ENCODE data around the gene NTM.

Gene NTM

DNA sequence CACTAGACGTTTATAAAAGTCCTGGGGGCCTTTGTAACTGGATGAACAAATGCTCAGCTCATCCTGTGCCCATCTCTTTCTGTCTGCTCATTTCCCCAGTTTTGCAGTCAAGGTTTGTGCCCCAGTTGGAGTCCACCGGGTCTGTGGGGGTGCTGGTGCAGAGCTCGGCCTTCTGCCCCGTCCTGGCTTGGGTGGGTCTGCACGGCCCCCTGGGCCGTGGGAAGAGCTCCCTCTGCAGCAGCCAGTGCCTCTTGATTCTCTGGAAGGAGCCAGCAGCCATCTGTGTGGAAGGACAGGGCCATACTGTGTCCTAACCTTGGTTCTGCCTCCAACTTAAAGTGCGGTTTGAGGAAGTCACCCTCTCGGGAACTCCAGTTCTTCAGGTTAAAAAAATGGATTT lies 140.2 kb downstream of the NTM start:
- no peak for DNase-seq

DNA sequence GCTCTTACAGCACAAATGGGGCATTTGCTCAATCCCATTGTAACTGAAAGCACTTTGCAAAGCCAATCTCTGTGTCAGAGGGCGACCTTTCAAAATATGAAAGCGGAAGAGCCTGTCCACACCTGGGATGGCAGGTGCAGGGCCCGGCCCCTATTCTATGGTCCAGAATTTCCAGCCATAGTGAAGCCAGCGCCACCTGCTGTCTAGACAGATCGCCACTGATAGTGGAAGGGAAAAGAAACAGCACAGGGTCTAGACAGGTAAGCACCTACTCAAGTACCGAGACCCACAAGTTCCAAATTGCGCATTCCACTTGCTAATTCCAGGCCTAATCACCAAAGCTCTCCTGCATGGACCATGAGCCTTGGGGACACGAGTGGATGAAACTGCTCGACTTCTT lies 141.4 kb downstream of the NTM start:
- DNase-seq = no peak

DNA sequence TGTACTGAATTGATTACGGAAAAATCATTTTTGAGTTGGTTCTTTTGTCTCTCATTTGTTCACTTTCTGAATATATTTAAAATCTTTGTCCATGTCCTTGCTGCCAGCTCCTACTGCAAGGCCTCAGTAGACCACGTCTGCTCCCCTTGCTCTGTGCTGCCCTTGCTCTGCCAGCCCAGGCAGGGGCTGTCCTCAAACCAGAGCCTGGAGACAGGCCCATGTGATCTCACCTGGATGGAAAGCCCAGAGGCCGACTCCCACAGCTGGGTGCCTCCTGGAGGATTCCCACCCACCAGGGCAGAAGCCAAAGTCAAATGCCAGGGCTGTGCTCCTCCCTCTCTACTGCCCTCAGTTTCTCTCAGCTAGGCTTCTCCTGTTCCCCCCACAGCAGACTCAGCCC lies 141.8 kb downstream of the NTM start:
- no peak for DNase-seq

DNA sequence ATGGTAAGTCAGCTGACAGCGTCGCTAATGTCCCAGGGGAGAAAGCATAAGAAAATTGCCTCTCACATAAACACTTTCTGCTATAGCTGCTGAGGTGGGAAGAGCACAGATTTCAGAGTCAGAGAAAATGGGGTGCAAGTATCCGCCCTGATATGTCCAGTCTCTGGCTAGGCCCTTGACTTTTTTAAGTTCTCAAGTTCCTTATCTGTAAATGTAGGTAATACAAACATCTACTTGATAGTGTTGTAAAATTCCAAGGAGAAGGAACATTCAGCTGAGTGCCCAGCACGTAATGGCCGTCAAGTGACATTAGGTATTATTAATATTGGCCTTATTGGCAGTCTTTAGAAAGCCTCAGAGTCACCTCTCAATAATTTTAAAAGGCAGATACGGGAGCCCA lies 143.6 kb downstream of the NTM start:
- DNase-seq = no peak

DNA sequence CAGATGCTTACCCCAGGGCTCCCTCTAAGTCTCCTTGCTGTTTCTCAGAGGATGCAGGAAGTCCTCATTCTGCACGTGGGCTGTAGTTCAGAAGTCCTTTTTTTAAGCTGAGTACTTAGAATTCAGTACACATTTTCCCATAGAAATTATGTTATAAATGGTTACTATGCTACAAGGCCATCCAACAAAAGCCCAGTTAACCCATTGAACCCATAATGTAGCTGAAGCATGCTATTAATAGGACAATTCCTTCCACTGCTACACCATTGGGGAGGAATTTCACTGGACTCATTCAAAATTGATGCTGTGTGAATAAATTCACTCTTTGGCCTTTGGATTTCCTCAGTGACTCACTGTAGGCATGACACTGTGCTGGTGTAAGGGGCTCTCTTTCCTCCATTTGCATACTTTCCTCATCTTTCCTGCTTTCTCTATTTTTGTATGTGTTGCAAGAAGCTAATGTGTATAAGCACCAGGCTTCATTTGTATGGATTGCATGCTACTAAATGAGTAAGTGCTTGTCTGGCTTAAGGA lies 148.0 kb downstream of the NTM start:
- no peak for DNase-seq

DNA sequence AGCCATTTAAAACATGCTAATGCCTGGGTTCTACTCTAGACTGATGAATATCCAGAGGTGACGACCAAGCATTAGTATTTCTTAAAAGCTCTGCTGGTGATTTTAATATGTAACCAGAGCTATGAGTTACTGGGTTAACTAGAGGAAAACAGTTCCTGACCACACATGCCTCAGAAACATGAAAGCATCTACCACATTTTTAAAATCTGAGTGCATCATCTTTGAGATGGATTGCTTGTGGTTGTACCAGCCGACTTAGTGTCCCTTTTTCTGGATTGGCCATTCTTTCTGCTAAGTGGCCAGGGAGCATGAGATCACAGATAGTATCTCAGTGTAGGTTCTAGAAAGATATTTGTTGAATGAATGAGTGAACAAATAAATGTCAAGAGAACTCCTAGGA lies 152.4 kb downstream of the NTM start:
- no peak for DNase-seq

DNA sequence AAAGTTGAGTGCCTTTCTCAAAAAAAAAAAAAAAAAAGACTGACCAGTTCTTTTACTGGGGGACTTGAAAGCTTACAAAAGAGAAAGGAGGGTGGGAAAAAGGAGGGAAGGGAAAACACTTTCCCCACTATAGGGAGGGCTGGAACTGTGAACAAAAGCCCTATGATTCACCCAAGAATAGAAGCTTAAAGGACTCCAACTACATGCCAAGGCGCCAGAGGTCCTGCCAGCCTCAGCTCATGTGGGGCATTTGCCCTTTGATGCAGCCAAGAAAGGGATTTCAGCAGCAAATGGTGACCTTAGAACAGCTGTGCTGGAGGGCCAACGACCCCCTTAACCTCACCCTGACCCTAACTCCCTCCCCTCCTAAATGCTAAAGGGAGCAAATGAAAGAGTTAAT lies 160.0 kb downstream of the NTM start:
- DNase-seq = no peak

DNA sequence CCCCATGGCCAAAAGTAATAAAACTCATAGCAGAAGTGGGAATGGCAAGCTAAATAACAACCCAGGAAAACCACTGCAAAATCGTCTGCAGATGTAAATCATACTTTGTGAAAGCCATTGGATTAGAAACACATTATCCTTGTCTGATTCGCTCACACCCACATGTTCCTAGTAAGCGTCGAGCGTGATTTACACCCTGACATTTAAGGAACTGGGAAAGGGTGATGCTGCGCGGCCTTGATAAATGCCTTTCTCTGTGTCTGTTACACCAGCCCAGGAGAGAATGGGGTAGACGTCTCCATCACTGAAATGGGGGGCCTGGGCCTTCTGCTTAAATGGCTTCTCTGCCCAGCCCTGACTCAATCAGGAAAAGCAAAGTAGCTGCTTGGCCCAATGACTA lies 162.7 kb downstream of the NTM start:
- DNase-seq = no peak

DNA sequence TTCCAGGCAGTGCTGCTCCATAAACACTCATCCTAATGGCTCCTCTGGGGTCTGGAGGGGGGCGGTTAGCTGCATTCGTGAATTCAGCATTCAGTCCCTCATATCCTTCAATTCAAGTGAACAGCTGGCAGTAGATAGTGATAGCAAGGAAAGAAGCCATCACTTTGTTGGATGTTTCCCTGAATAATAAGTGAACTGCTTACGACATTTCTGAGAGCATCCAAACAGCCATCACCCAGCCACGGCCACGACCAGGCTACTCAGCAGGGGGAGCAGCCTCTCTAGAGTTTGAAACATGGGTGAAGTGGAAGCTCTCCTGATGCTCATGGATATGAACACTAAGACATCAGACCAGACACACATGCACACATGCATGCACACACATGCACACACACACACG lies 163.6 kb downstream of the NTM start:
- DNase-seq = no peak

DNA sequence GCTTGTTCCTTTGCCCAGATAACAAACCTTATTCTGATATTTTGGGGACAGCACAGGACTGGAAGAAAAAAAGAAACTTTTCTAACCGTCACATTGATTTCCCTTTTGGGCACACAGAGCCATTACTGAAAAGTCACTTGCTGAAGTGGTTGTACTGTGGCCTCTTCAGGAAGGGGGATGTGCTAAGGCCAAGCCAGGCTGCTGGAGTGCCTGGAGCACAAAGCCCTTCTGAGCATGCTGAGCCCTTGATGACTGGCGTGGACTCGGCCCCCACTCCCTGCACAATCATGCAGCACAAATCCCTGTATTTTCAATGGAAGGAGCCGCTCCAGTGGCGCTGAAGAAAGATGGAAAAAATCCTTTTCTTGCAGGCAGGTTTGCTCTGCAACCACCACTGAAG lies 164.2 kb downstream of the NTM start:
- DNase-seq = no peak

DNA sequence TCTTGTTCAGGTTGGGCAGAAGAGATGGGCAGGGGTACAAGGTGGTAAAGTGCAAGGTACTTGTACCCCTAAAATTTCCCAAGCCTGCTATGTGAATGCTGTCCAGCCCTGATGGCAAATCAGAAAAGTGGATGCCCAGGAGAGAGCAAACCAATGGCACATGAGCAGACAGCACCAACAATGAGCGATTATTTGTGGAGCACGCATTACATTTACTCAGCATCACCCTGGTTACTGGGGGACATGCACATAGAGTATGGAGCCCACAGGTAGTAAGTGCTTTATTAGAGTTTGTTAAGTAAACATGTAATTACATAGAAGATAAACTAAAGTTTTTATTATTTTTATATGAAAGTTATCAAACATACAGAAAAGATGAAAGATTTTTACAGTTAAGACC lies 165.7 kb downstream of the NTM start:
- no peak for DNase-seq

DNA sequence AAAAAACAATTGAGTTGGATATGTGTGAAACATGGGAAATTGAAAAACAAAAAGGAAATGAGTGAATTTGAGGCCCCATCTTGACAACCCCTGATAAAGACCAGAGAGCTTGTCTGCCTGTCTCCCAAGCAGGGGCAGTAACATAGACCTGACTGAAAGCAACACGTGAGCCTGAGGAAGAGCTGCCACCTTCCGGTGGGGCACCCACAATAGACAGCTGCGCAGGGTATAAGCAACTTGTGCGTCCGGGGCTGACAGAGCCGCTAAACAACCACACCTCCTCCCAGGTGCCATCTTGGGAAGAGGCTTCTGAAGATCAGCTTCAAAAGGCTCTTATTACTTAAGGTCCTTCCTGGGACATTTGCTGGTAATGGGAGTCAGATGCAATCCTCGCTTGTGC lies 166.8 kb downstream of the NTM start:
- no peak for DNase-seq

DNA sequence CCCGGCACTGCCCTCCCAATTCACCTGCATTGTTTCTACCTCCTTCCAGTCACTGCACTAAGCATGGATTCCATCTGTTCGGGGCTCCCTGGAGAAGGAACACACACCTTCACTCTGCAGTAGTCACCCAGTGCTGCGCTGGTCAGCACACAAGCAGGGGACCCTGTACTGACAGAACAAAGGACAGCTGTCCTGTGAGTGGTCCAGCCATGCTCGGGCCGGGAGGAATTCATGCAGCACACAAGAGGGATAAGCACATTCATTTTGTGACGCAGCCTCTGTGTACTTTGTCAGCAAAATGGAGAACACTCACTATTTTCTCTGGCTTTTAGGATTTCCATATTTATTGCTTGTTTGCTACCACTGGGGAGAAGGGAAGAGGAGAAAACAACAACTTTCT lies 167.3 kb downstream of the NTM start:
- no peak for DNase-seq

DNA sequence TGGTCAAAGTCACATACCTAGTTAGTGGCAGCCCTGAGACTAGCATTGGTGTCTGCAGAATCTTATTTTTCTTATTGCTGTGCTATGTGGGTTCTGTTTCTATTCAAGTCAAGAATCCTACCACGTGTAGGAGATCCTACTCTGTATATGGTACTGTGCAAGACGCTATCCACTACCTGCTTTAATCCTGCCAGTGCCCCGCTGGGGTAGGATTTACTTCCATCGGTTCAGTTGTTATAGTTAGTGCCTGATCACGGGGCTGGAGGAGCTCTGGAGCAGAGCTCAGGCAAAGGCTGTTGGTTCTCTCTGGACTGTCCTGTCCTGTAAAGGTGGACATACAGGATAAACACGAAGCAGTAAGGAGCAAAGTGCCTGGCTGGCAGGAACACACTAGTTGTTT lies 167.9 kb downstream of the NTM start:
- DNase-seq = no peak

DNA sequence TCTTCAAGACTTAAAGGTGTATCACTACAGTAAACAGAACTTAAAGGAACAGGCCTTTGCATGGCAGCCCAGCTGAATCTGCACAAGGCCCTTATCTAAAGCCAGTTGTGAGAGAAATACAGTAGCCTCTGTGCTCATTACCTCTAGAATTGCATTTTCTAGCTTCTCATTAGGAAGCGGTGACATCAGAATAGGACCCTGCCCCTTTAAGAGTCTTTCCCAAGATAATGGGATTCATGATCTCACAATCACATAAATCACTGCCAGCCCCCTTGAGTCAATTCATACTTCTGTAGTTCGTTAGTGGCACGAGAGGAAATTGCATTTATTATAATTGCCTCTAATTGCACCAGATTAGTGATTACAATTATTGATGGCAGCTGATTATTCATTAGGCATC lies 170.3 kb downstream of the NTM start:
- no peak for DNase-seq

DNA sequence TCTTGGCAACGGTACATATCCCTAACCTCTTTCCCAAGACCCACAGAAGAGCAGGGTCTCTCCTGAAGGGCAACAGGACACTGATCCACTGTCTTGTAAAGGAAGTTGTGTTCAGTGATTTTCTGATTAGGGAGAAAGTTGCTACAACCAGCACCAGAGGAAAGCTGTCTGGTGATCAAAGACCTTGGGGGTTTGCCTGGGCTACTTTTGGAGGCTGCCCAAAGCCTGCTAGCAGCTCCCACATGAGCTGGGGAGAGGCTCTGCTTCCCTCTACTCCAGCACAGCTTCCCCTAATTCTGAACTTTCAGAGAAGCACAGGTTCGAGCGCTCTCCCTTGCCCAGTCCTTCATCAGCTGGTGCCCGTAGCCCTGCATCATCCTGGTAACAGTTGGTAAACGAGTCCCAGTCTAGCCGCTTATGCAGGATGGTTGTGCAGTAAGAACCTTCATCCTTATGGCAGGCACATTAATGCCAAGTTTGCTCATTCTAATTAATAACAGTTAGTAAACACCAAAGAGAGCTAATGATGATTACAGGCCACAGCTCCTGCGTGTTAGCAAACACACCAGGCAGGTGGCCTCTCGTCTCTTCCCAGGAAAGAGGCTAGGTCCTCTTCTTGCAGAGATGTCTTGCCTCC lies 173.1 kb downstream of the NTM start:
- DNase-seq = no peak

DNA sequence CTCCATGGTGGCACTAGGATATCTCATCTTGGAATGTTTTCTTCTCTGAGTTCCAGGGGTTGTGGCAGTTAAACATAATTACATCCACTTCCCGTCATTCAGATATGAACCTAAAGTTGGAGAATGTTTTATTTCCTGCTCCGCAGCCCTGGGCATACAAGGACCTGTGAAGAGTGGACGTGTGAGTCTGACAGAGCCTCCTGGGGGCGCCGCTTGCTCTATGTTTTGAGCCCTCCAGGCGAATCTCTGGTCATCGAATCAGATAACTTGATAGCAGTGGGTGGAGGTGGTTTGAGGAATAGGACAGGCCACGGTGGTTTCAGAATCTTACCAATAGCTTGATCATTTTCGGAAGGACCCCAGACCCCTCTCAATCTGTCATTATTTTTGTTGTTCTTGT lies 174.2 kb downstream of the NTM start:
- DNase-seq = no peak

DNA sequence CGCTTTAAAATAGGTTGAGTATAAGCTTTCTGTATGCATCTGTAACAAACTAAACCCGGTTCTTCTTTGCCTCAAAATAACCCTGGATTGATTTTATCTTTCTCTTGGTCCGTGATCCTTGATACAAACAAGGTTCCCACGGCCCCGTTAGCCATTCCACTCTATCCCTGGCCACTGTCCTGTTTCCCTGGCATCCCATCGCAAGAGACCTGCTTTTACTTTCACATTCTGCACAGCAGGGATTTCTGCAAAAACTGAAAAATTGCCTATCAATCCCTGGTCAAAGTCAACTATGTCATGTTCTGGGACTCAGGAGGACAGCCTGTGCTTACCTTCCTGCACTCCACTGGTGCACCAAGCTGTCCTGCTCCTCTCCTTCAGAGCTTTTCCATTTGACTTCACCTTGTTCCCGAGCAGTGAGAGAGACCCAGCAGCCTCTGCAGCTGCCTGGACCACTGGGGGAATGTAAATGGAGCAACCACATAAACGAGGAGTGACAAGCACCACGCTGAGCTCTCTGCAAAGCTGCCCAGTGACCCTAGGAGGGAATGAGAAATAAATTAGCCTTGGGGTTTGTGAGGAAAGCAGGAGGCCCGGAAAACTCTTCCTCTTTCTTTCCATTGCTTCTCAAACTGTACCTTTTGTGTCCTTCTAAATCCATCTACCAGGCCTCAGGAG lies 175.9 kb downstream of the NTM start:
- no peak for DNase-seq

DNA sequence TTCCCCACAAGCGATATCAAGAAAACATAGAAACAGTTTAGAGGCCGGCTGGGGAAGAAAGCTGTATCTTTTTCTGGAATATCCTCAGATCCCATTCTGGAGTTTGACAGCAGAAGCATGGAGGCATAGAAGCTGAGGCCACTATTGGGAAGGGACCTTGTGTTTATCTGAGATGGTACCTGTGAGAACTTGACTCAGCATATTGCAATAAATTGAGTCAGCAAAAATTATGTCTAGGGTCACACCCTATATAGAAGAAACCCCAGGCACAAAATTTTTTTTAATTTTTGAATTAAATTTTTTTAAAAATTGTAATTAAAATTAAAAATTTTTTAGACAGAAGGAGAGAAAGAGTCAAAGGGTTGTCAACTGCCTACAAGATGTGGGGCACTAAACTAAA lies 178.7 kb downstream of the NTM start:
- no peak for DNase-seq

DNA sequence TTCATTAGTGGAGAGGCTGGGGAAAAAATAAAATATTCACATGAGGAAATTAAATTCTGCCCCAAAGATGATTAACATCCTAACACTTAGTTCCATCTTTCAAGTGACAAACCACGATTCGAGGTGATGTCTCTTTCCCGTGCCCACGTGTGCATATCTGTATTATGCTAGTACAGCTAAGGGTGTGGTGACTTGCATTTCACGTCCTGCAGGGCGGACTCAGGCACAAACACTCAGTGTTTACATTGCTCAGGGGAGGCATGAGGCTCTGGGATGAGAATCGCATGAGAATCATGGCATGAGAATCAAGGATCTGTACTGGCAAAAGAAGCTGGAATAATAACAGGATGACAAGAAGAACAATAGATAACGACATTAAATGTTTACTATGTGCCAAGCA lies 179.4 kb downstream of the NTM start:
- no peak for DNase-seq

DNA sequence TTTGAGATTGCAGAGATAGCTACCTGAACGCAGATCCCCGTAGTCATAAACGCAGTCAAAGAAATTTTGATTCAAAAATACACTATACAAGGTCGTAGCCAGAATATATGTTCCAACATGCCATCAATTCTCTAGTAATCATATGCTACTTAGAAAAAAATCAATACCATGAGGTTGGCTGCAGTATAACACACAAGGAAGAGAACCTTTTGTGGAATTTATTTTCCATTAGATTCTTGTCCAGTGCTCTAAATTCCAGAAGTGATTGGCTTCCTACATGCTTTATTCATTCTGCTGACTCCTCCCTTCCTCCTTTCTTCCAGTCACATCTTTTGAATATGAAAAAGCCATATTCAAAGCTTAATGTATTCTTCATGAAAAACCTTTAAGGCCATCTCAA lies 189.9 kb downstream of the NTM start:
- DNase-seq = no peak

DNA sequence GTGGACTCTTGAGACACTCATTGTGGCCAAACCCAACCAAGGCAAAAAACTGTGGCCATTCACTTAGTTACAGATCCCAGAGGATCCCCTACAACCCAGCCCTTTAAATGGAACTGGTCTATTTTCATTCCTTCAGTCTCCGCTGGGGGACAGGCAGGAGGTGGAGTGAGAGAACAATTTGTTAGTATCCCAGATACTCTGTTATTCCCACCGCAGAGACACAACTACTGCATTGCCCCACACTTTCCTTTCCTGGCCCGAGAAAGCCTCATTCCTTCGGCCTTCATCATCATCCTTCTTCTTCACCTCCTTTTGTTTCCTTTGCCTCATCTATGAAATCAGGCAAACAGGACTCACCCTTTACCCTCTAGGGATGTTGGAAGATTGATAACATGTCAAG lies 191.1 kb downstream of the NTM start:
- DNase-seq = no peak

DNA sequence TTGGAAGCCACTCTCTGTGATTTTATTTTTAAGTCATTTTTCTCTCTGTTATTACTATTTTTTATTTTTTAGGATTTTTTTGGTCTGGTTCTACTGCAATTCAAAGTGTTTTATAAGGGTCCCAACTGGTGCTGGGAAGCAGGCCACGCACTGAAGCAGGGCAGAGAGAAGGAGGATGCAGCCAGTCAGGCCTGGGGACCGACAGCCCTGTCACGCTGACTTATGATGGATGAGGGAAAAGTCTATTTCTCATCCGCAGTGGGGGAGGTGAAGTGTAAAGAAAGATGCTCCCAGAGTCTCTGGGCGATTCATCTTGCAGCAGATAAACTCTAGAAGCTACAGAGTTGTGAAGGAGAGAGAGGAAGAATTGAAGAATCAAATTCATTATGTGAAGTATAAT lies 191.6 kb downstream of the NTM start:
- DNase-seq = no peak

DNA sequence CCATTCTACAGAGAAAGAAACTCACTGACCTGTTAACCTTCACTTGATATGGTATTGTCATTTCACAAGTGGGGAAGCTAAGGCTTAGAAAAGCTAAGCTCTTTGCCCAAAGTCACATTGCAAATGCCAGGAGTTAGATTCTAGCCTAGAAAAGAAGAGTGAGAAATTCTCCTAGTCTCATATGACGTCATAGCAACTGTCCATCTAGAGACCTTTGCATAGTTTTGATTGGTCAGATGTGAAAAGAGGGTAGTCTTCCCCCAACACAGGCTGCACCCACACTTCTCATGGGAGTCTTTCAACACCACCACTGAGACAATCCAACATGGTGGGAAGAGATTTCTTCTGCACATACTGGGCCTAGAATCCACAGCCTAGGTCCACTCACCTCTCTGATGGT lies 197.9 kb downstream of the NTM start:
- no peak for DNase-seq

DNA sequence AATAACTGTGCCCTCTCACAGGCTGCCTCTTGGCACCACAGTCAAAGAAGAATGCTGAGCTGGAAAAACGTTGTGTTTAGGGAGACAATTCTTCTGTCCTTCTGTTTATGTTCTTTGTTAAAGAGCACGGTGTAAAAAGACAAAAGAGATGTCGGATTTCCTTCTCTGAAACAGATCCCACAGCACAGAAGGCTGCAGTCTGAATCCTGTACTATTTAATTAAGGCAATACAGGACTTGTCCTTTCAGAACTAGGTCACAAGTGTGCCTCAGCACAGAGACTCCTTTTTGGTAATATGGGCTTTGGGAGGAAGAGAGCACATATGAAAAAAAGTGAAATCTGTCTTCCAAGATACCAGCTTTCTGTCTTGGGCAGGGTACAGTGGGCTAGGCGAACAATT lies 201.2 kb downstream of the NTM start:
- no peak for DNase-seq

All from left hindlimb (tissue), 1 donor.